ENCODE results near the gene ZMYND11.

ZMYND11 gene

DNA sequence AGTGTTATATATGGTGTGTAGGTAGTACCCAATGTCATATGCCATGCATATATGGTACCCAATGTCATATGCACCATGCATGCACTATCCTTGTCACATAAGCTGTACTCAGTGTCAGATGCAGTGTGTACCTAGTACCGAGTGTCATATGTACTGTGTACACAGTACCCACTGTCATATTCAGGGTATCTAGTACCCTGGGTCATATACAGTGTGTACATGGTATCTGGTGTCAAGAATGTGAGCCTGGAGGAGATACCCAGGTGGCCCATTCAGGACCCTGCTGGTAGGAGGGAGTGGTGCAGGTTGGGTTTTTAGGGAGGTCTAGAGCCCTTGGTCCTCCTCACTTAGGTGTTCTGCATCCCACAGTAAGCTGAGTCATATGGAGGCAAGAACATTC is 1.8 kb downstream of the ZMYND11 start:
- no peak overlapping the region for H3K4me3 ChIP-seq (ENCODE audit: low read depth, low read length, poor library complexity, severe bottlenecking)
- no peaks in the 10 kb centered on the region for H3K9me3 ChIP-seq (ENCODE audit: low read length)
- H4K20me1 ChIP-seq (ENCODE audit: insufficient read depth, low read length): no peaks in the 10 kb centered on the region
- no peaks in the 10 kb centered on the region for H3K36me3 ChIP-seq (ENCODE audit: insufficient read depth, low read length)
- no peaks in the 10 kb centered on the region for H3K79me2 ChIP-seq (ENCODE audit: insufficient read depth, low read length)
- peaks cover 18% of the 10 kb centered on the region for H3K27me3 ChIP-seq (ENCODE audit: insufficient read depth, low read length)
- H3K9ac ChIP-seq (ENCODE audit: low read length): no peak overlapping the region
- TF ChIP-seq, protein P1, sequence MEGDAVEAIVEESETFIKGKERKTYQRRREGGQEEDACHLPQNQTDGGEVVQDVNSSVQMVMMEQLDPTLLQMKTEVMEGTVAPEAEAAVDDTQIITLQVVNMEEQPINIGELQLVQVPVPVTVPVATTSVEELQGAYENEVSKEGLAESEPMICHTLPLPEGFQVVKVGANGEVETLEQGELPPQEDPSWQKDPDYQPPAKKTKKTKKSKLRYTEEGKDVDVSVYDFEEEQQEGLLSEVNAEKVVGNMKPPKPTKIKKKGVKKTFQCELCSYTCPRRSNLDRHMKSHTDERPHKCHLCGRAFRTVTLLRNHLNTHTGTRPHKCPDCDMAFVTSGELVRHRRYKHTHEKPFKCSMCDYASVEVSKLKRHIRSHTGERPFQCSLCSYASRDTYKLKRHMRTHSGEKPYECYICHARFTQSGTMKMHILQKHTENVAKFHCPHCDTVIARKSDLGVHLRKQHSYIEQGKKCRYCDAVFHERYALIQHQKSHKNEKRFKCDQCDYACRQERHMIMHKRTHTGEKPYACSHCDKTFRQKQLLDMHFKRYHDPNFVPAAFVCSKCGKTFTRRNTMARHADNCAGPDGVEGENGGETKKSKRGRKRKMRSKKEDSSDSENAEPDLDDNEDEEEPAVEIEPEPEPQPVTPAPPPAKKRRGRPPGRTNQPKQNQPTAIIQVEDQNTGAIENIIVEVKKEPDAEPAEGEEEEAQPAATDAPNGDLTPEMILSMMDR (IDR thresholded peaks at IDR 0.05; ENCODE audit: low read length): peak; percentile 44
- no peak for TF ChIP-seq EZH2 (IDR thresholded peaks at IDR 0.05; ENCODE audit: borderline replicate concordance, low read length)
- no peaks in the 10 kb centered on the region for H3F3A ChIP-seq (ENCODE audit: insufficient read depth, low read length)
- no peaks in the 10 kb centered on the region for H3K9me2 ChIP-seq (ENCODE audit: low read depth, low read length)
- H3K4me1 ChIP-seq (ENCODE audit: insufficient read depth, low read length, severe bottlenecking): peaks cover 14% of the 10 kb centered on the region
- H2AFZ ChIP-seq (ENCODE audit: low read length): no peak overlapping the region
- no peak overlapping the region for H3K4me2 ChIP-seq (ENCODE audit: low read length)
- H3K27ac ChIP-seq (ENCODE audit: low read depth, low read length, poor library complexity, severe bottlenecking): no peak overlapping the region

DNA sequence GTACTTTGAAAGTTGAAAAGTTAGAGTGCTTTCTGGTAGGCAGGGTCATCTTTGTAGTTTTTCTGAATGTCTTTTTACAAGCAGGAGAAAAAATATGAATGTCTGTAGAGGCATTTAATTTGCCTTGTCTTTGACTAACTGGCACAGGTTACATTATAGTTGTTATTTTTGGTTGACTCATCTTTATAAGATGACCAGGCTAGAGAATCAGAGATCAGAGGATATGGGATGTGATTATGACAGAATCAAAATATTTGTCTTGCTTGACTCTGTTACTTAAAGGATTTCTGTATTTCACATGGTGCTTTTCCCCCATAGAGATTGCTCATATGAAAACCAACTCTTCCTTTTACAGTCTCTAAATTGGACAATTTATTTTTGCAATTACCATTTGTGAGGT is 2.4 kb downstream of the ZMYND11 start:
- H3K9ac ChIP-seq (ENCODE audit: low read length): no peak overlapping the region
- H3K27me3 ChIP-seq (ENCODE audit: insufficient read depth, low read length): peaks cover 18% of the 10 kb centered on the region
- no peaks in the 10 kb centered on the region for H3F3A ChIP-seq (ENCODE audit: insufficient read depth, low read length)
- no peak overlapping the region for H3K4me3 ChIP-seq (ENCODE audit: low read depth, low read length, poor library complexity, severe bottlenecking)
- no peaks in the 10 kb centered on the region for H3K9me2 ChIP-seq (ENCODE audit: low read depth, low read length)
- no peaks in the 10 kb centered on the region for H3K36me3 ChIP-seq (ENCODE audit: insufficient read depth, low read length)
- no peak overlapping the region for H3K27ac ChIP-seq (ENCODE audit: low read depth, low read length, poor library complexity, severe bottlenecking)
- H3K4me1 ChIP-seq (ENCODE audit: insufficient read depth, low read length, severe bottlenecking): peaks cover 14% of the 10 kb centered on the region
- TF ChIP-seq, protein P1 (IDR thresholded peaks at IDR 0.05; ENCODE audit: low read length): no peak
- no peak for TF ChIP-seq EZH2 (IDR thresholded peaks at IDR 0.05; ENCODE audit: borderline replicate concordance, low read length)
- H3K9me3 ChIP-seq (ENCODE audit: low read length): no peaks in the 10 kb centered on the region
- H3K79me2 ChIP-seq (ENCODE audit: insufficient read depth, low read length): no peaks in the 10 kb centered on the region
- no peaks in the 10 kb centered on the region for H4K20me1 ChIP-seq (ENCODE audit: insufficient read depth, low read length)
- H2AFZ ChIP-seq (ENCODE audit: low read length): no peak overlapping the region
- H3K4me2 ChIP-seq (ENCODE audit: low read length): no peak overlapping the region

DNA sequence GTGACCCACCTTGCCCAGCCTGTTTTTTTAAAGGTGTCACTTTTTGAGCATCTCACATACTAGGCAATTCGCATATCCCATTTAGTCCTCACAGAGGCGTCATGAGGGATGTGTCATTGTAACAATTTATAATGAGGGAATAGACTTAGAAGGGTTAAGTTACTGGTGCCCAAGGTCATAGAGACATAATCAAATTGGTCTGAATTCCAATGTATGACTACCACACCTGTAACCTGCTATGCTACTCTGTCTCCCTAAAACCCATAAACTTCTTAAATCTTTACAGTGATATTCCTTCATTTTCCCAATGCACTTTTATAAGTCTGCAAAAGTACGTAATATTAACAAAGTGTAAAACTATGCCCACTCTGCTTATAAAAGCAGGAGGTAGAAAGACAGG is 7.1 kb downstream of the ZMYND11 start:
- H3K79me2 ChIP-seq (ENCODE audit: insufficient read depth, low read length): no peaks in the 10 kb centered on the region
- H3K4me3 ChIP-seq (ENCODE audit: low read depth, low read length, poor library complexity, severe bottlenecking): no peak overlapping the region
- no peak for TF ChIP-seq EZH2 (IDR thresholded peaks at IDR 0.05; ENCODE audit: borderline replicate concordance, low read length)
- H3K27ac ChIP-seq (ENCODE audit: low read depth, low read length, poor library complexity, severe bottlenecking): no peak overlapping the region
- H3K4me2 ChIP-seq (ENCODE audit: low read length): no peak overlapping the region
- H2AFZ ChIP-seq (ENCODE audit: low read length): no peak overlapping the region
- no peaks in the 10 kb centered on the region for H3K36me3 ChIP-seq (ENCODE audit: insufficient read depth, low read length)
- no peaks in the 10 kb centered on the region for H4K20me1 ChIP-seq (ENCODE audit: insufficient read depth, low read length)
- H3K27me3 ChIP-seq (ENCODE audit: insufficient read depth, low read length): 0 out of 2 replicates have a peak, but pooled peaks cover 4% of the 10 kb centered on the region
- no peaks in the 10 kb centered on the region for H3F3A ChIP-seq (ENCODE audit: insufficient read depth, low read length)
- no peaks in the 10 kb centered on the region for H3K4me1 ChIP-seq (ENCODE audit: insufficient read depth, low read length, severe bottlenecking)
- H3K9me2 ChIP-seq (ENCODE audit: low read depth, low read length): no peaks in the 10 kb centered on the region
- no peaks in the 10 kb centered on the region for H3K9me3 ChIP-seq (ENCODE audit: low read length)
- no peak overlapping the region for H3K9ac ChIP-seq (ENCODE audit: low read length)

DNA sequence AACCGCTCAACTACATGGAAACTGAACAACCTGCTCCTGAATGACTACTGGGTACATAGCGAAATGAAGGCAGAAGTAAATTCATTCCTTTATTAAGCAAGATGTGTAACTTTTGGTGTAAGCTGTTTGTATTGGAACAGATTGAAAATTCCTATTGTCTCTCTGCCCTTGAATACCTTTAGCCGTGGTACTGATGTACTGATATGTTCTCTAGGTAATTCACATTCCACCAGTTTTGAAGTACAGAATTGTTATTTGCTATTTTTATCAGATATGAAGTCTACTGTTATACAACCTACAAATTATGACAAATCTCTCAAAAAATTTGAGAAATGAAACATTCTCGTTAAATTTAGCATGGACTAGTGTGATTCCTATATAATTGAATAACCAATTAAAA is 17.7 kb downstream of the ZMYND11 start:
- Histone ChIP-seq H3K27me3 (ENCODE audit: insufficient read depth, low read length) (no peaks in the 10 kb centered on the region), H2AFZ (ENCODE audit: low read length) (no peak overlapping the region), H3K36me3 (ENCODE audit: insufficient read depth, low read length) (no peaks in the 10 kb centered on the region), H3K9me2 (ENCODE audit: low read depth, low read length) (no peaks in the 10 kb centered on the region), H3K27ac (ENCODE audit: low read depth, low read length, poor library complexity, severe bottlenecking) (no peak overlapping the region), H3K4me1 (ENCODE audit: insufficient read depth, low read length, severe bottlenecking) (no peaks in the 10 kb centered on the region), H3K79me2 (ENCODE audit: insufficient read depth, low read length) (no peaks in the 10 kb centered on the region), H3K4me2 (ENCODE audit: low read length) (no peak overlapping the region), H4K20me1 (ENCODE audit: insufficient read depth, low read length) (no peaks in the 10 kb centered on the region), H3K9ac (ENCODE audit: low read length) (no peak overlapping the region), H3K9me3 (ENCODE audit: low read length) (no peaks in the 10 kb centered on the region), H3K4me3 (ENCODE audit: low read depth, low read length, poor library complexity, severe bottlenecking) (no peak overlapping the region), H3F3A (ENCODE audit: insufficient read depth, low read length) (no peaks in the 10 kb centered on the region)
- no peak for TF ChIP-seq EZH2 (IDR thresholded peaks at IDR 0.05; ENCODE audit: borderline replicate concordance, low read length)
- TF ChIP-seq, protein P1 (IDR thresholded peaks at IDR 0.05; ENCODE audit: low read length): no peak

Measured in OCI-LY1 (cell line).